ENCODE measurements around the gene MS4A10.

GRCh38 chr11:60775420-60775961 is 9.6 kb upstream of the MS4A10 start:
- no peak for TF ChIP-seq POLR2A (IDR thresholded peaks at IDR 0.05)
- peak; percentile 49 to 92 (median 78) for TF ChIP-seq CTCF (IDR thresholded peaks at IDR 0.05)

Data from breast epithelium (tissue), 3 donors.